ENCODE results near the gene CACNA1I. TPM values are rescaled to one million over a fixed set of nuclear protein-coding genes. Genes with fewer than 3 reads are reported as not detected.

The CACNA1I gene
- total and polyA plus RNA-seq, 2 of the 8 experiments (the other 6 are each of a cell fraction or from before 2014, with no cell fraction given): 0.77 to 1.2 TPM

DNA sequence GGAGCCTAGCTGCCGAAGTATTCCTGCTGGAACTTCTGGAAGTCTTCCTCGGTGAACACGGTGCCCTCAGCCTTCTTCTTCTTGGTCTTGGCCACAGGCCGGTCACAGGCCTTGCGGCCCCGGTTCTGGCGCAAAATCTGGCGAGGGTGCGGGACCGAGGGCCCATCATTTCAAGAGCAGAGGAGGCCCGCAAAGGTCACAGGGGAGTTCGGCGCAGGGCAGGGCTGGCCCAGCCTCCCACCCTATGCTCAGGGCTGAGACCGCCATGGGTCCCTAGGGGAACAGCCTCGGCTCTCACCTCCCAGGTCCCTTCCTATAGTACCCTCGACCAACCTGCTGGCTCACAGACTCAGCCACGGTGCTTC is 41.1 kb upstream of the CACNA1I start (continued):
- no peak for TF ChIP-seq GTF2F1 (IDR thresholded peaks at IDR 0.05; ENCODE audit: borderline replicate concordance, low read depth, low read length)
